CD4-positive, alpha-beta T cell treated with Interleukin-21 for 1 hour (primary cell): ENCODE measurements around the gene SRRM3.
"Not testable (repeated sequence)": the region's sequence is repeated elsewhere in the genome, so short reads cannot be mapped to it uniquely, and the experiment has no call there.

Experiments
- DNase-seq: peaks from one replicate; pipeline ENCODE4 v3.0.0-alpha.2; 2020

The SRRM3 gene

GRCh38 chr7:76317782-76318487 is 116.2 kb downstream of the SRRM3 start:
- peak; percentile 96 for DNase-seq

DNA sequence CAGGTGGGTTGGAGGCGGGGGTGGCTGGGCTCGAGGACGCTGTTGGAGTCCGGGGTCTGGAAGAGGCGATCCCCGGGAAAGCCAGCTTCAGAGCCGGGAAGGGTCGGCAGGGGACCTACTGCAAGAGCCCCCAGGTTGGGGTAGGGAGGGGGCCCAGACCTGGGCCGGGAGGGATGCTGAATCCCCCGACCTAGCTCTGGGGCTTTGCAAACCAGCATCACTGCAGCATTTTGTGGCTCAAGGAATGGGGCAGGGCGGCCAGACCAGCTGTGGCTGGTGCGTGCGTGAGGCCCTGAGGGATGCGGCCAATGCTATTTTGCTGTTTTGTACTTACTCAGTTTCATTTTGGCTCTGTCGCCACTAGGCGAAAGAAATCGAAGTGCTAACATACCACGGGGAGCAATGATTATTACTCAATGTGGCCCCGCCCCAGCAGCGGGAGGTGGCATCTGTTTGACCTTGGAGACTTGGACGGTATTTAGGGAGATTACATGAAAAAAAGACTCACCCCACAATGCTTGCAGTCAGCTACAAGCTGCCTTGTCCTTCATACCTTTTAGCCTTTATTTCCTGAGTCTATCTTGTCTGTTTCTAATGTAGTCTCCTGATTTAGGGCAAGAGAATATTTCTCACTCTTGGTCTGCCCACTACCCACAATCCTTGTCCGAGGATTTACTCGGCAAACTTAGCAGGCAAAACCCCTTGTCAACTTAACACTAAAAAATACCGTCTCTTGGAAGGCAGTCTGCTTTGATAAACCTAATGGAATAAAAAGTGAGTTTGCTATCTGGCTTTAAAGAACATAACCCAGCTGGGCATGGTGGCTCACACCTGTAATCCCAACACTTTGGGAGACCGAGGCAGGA is 117.0 kb downstream of the SRRM3 start:
- DNase-seq, result peak; percentile 79

DNA sequence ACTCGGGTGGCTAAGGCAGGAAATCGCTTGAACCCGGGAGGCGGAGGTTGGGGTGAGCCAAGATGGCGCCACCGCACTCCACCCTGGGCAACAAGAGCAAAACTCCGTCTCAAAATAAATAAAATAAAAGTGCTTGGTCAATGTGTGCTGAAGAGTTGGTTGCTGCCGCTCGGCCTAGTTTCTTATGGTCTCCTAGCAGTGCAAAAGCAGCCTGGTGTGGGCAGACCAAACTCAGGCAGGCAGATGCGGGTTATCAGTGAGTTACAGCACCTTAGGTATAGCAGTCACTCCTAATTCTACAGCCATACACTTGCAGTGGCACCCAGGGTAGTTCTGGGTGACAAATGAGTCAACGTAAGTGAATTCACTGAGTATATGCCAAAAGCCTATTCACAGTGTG is 123.4 kb downstream of the SRRM3 start:
- DNase-seq, result no peak

DNA sequence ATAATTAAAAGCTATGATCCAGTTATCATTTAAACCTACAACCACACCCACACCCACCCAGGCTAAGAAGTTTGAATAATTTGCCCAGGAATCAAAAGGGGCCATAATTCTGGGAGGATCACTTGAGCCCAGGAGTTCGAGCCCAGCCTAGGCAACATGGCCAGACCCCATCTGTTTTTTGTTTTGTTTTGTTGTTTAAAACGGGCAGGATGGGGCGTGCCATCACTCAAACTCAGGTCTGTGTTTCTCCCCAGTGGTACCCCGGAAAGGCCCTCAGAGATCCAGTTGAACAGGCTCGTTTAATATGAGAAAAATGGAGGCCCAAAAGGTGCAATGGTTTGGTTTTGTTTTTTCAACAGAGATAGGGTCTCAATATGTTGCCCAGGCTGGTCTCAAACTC is 124.1 kb downstream of the SRRM3 start:
- no peak for DNase-seq

DNA sequence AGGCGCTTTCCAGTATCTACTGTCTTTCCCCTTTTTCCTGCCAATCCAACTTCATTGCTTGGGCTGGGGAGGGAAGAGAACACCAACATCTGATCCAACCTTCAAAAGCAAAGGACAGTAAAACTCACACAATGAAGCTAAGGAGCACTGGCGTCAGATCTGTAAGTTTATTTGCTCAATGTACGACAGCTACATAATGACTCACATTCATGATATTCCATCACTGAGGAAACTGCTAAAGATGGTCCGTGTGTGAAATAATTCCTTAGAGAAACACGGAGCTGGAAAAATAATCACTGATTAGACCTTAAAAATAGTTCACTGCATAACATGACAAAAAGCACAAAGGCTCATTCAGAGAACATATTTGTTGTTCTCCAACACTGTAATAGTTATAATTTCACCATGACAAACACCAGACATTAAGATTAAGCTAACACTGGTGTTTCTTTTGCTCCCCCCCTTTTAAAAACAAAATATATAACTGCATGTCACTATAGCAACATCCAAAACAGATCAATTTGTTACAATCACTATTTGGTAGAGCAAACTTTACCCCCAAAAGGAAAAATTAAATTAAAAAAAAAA is 125.0 kb downstream of the SRRM3 start:
- no peak for DNase-seq

DNA sequence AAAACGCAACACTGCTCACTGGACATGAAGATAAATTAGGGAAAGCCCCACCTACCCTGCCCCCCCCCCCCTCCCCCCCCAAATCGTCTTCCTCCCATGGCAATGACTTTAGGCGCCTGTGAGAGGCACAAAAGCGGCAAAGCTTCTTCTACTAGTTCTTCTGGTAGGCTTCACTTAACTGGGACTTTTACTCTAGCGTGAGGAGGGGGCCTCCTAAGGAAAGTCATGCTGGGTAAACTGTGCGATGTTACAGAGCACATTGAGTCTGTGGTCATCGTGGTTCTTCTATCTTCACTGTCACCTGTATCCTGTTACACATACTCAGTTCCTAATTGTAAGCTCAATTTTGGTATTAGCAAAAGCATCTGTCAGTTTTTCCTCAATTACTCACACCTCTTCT is 125.9 kb downstream of the SRRM3 start:
- no peak for DNase-seq

DNA sequence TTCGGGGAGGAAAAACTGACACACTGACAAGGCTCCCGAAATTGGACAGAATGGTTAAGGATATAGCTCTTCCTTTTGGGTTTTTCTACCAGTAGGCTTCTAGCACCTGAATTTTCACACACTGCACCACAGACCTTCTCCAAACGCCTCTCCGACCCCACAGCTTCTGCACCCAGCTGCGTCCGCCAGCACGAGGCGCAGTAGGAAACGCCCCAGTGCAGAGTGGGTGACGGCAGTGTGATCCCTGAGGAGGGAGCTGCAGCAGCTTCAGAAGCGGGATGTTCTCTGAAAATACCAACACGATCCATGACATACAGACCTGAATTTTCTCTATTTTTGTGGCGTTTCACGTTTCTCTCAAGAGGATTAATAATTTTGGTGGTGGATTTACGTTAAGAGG is 126.7 kb downstream of the SRRM3 start:
- DNase-seq, result no peak

DNA sequence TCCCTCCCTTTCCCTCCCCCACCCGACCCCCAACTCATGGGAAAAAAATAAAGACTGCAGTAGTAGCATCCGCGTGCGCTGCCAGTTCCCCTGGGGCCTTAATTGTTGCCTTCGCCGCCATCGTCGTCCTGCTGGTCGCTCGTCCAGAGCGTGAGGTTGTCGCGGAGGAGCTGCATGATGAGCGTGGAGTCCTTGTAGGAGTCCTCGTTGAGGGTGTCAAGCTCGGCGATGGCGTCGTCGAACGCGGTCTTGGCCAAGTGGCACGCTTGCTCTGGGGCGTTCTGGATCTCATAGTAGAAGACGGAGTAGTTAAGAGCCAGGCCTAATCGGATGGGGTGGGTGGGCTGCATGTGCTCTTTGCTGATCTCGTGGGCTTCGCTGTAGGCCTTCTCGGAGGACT is 127.8 kb downstream of the SRRM3 start:
- DNase-seq, result no peak

DNA sequence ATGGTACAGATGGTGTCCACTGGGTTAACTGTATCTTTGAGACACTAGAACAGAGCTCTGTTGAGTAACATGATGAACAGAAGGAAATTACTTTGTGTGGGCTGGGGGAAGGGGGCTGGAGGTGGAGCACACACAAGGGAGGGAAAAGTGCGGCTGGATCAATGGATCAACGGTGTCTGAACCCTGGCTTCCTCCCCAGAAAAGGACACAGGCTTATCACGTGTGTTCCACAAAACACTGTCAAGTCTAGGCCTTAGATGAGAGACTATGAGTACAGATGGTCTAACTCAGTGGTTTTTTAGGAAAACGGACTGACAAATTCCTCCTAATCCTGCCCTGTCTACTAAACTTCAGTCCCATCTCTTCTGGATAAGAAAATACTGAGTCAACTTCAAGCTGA is 128.6 kb downstream of the SRRM3 start:
- no peak for DNase-seq

- no peak for DNase-seq
These were observed 129.0 kb downstream of the SRRM3 start for GRCh38 chr7:76330673-76331072.

GRCh38 chr7:76332078-76332477 is 130.4 kb downstream of the SRRM3 start:
- DNase-seq, result no peak

- DNase-seq, result no peak
These were observed 131.9 kb downstream of the SRRM3 start for GRCh38 chr7:76333511-76334101.

DNA sequence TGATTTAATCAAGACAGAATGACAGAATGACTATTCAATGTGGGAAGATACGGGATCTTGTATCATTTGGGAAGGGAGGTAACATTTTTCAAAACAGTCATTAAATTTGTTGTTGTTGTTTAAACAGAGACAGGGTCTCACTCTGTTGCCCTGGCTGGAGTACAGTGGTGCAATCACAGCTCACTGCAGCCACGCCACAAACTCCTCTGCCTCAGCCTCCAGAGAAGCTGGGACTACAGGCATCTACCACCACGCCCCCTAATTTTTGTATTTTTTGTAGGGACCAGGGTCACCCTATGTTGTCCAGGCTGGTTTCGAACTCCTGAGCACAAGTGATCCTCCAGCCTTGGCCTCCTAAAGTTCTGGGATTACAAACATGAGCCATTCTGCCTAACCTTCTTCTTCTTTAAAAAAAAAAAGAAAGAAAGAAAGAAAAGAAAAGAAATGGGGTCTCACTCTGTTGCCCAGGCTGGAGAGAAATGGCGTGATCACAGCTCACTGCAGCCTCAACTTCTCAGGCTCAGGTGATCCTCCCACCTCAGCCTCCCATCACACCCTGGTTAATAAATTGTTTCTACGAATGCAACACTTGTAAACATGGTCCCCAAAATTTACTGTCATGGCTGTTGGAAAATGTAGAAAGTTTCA is 132.7 kb downstream of the SRRM3 start:
- DNase-seq, result no peak

DNA sequence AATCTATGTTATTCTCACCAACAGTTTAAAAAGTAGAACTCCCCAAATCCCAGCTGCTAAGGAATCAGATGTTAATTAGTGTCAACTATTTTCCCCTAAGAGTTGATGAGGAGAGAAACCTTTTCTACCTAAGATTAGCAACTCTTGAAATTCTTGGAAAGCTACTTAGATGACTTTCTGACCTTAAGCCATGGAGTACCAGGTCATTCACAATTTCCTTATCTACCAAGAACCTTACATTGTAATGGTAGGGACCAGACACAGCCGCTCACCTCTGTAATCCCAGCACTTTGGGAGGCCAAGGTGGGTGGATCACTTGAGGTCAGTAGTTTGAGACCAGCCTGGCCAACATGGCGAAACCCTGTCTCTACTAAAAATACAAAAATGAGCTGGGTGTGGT is 133.7 kb downstream of the SRRM3 start:
- not testable (repeated sequence) for DNase-seq

DNA sequence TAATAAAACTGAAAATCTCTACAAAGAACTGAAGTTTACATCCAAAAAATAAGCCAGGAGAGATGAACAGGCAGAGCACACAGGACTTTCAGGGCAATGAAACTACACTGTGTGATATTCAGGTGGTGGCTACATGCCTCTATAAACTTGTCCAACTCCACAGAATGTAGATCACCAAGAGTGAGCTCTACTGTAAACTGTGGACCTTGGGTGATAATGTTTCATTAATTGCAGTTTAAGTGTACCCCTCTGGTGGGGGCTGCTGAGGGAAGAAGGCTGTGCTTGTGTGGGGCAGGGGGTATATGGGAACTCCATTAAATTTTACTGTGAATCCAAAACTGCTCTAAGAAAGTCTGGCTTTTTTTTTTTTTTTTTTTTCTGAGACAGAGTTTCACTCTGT is 134.4 kb downstream of the SRRM3 start:
- DNase-seq, result no peak
